ENCODE measurements around the gene GTF2B.
"Not testable (repeated sequence)": the region's sequence is repeated elsewhere in the genome, so short reads cannot be mapped to it uniquely, and the experiment has no call there.

The GTF2B gene

DNA sequence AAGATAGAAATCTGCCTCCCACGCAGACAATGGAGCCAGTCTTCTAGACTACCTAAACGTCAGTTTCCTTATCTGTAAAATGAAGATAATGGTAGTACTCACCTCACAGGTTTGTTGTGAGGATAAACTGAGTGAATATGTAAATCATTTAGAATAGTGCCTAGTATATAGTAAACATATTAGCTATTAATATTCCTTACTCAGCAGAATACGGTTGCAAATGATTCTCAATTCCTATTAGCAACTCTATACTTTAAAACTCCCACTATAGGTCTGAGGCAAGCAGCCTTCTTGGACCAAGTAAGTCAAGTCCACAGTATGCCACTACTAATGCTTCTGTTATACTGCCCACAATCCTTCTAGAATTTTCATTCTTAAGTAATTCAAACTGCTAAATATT is 5.4 kb downstream of the GTF2B start:
- DNase-seq (ENCODE audit: low read depth in 2 of 2, low spot score in 1 of 2) = no peak

DNA sequence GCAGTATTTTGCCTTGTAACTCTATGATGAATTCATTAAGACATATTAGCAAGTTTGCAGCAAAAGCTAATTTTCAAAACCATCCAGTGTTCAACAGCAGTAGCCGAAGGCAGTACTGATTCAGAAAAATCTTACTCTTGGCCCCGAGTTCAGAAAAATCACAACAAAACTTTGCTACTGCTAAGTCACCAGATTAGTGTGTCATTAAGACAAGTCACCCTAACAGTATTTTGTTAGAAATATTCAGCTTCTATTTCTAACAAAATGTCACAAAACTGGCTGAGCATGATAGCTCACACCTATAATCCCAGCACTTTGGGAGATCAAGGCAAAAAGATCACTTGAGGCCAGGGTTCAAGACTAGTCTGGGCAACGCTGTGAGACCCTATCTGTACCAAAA is 8.2 kb downstream of the GTF2B start:
- no peak for DNase-seq (ENCODE audit: low read depth in 2 of 2, low spot score in 1 of 2)

DNA sequence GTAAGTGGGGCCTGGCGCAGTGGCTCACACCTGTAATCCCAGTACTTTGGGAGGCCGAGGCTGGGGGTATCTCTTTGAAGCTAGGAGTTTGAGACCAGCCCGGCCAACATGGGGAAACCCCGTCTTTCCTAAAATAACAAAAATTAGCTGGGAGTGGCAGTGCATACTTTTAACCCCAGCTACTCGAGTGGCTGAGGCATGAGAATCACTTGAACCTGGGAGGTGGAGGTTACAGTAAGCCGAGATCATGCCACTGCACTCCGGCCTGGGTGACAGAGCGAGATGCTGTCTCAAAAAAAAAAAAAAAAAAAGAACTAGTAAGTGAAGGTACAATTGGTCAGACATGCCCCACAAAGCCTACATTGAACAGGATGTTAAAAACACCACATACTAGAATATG is 10.7 kb downstream of the GTF2B start:
- not testable (repeated sequence) for DNase-seq (ENCODE audit: low read depth in 2 of 2, low spot score in 1 of 2)

DNA sequence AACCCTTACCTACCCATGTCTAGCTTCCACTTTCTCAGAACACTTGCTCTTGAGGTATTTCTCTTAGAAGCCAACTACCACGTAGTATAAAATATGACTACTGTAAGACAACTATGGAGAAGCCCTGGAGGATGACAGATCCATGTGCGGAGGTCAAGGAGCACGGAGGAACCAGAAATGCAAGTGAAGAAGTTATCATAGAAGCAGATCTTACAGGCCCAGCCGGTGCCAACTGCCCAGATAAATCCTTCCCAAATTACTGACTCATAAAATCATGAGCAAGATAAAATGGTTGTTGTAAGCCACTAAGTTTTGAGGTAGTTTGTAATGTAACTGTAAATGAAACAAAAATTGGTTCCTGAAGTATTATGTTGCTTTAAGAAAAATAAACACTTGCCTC is 12.6 kb downstream of the GTF2B start:
- no peak for DNase-seq (ENCODE audit: low read depth in 2 of 2, low spot score in 1 of 2)

DNA sequence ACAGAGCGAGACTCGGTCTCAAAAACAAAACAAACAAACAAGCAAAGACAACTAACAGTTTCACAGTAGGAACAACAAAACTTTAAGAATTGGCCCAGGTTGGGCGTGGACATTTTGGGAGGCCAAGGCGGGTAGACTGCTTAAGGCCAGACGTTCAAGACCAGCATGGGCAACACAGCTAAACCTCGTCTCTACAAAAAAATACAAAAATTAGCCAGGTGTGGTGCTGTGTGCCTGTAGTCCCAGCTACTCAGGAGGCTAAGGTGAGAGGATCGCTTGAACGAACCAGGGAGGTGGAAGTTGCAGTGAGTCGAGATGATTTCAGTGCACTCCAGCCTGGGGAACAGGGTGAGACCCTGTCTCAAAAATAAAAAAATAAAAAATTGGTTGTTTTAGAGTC is 13.5 kb downstream of the GTF2B start:
- DNase-seq (ENCODE audit: low read depth in 2 of 2, low spot score in 1 of 2) = no peak

DNA sequence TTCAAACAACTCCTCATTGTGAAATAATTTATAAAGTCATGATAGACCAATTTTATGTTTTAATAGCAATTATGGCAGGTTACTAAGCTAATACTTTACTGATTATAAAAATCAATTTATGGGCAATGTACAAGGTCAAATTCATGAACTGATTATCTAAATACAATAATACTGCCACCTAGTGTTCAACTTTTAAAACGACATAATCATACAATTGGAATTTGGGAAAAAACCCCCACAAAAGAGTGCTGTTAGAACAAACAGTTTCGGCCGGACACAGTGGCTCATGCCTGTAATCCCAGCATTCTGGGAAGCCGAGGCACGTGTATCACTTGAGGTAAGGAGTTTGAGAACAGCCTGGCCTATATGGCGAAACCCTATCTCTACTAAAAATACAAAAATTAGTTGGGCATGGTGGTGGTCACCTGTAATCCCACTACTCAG is 14.0 kb downstream of the GTF2B start:
- DNase-seq (ENCODE audit: low read depth in 2 of 2, low spot score in 1 of 2) = no peak

DNA sequence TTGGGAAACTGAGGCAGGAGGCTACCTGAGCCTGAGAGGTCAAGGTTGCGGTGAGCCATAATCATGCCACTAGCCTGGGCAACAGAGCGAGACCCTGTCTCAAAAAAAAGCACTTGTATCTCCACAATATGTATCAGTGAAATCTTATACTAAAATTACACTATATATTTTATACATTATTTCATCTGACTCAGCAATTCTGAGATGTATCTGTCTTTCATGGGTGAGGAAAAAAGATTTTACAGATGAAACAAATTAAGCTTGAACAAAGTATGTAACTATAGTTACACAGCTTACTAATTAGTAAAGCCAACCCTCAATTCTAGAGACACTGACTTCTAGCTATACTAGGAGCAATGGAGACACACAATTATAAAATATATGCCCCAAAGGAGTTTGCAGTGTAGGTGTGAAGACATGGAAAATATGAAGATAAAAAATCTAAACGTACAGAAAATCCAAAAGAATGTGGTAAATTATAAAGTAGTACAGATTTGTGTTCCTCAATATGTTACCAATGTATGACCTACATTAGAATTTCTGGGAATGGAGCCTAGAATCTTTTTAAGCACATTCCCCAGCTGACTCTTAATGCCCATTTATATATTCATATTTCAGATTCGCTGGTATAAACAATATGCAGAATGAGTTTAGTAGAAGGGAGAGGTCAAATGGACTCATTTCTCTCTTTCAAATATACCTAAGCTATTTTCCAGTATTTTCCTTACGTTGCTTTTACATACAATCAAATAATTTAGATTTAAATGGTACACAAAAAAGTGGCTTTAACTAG is 14.6 kb downstream of the GTF2B start:
- no peak for DNase-seq (ENCODE audit: low read depth in 2 of 2, low spot score in 1 of 2)

DNA sequence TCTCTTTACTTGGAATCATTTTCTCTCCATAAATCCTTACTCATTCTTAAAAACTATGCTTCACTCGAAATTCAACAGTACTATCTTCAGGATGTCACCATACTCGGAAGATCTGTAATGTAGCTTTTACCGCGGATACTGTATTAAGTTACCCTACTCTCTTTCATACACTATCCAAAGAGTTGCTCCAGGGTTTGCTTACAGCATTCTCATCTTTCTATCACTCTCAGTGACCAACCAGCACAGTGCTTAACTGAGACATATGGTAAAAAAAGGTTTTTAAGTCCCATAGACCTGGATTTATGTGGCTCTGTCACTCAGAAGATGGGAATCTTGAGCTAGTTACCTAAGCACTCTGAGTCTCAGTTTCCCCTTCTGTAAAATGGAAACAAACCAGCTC is 15.8 kb downstream of the GTF2B start:
- no peak for DNase-seq (ENCODE audit: low read depth in 2 of 2, low spot score in 1 of 2)

DNA sequence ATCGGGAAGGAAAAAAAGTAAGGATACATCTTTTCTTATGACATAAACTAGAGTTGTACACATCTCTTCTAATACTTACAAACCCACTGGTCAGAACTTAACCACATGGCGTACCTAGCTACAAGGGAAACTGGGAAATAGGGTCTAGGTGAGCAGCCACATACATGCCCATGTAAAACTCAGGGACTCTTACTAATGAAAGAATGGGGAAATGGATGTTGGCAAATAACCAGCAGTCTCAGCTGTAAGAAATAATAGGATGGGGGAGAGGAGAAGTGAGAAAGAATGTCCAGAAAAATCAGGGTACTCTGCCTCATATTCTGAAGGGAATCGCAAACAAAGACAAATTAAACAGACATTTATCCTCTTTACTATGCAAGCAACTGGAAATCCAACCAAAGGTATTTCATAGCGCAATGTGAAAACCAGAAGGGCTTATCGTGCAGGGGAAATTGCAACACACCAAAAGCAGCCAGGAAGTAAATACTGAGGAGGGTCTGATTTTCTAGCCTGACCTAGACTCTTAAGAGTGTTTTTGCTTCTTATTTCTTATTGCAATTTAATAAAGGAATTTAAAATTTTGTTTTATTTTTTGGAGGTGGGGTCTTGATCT is 17.5 kb downstream of the GTF2B start:
- DNase-seq (ENCODE audit: low read depth in 2 of 2, low spot score in 1 of 2) = no peak

DNA sequence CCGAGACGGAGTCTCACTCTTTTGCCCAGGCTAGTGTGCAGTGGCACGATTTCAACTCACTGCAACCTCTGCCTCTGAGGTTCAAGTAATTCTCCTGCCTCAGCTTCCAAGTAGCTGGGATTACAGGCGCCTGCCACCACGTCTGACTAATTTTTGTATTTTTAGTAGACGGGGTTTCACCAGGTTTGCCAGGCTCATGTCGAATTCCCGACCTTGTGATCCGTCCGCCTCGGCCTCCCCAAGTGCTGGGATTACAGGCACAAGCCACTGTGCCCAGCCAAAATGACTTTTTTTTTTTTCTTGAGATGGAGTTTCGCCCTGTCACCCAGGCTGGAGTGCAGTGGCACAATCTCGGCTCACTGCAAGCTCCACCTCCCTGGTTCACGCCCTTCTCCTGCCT is 21.7 kb downstream of the GTF2B start:
- not testable (repeated sequence) for DNase-seq (ENCODE audit: low read depth in 2 of 2, low spot score in 1 of 2)

DNA sequence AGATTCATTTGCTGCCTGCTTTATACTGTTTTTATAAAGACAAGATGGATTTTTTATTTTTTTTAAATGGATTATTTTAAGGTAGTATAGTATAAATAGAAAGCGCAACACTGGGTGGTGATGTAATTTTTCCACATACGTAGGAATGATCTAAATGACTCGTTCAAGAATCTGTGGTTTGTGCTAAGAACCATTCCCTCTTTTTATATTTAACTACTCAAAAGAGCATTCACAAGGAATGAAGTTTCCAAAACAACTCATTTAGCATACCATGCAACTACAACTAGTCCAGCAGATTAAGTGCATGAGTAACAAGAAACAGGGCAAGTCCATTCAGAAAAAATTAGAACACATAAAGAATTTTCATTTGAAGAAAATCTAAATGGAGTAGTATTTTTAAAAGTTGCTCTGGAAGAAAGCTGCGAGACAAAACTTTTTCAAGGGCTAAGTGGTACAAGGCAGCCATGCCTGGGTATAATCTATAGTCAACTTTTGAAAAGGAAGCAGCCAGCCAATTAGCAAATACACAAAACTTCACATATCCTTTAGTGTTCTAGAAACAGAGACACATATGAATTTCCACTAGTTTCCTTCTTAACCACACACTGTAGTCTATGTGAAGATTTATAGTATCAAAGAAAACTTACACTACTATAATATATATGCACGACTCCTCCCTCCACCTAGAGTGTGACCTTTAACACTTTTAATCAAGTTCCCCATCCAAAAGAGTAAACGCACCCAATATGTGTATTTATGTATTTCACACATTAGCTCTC is 23.4 kb downstream of the GTF2B start:
- DNase-seq (ENCODE audit: low read depth in 2 of 2, low spot score in 1 of 2) = no peak

DNA sequence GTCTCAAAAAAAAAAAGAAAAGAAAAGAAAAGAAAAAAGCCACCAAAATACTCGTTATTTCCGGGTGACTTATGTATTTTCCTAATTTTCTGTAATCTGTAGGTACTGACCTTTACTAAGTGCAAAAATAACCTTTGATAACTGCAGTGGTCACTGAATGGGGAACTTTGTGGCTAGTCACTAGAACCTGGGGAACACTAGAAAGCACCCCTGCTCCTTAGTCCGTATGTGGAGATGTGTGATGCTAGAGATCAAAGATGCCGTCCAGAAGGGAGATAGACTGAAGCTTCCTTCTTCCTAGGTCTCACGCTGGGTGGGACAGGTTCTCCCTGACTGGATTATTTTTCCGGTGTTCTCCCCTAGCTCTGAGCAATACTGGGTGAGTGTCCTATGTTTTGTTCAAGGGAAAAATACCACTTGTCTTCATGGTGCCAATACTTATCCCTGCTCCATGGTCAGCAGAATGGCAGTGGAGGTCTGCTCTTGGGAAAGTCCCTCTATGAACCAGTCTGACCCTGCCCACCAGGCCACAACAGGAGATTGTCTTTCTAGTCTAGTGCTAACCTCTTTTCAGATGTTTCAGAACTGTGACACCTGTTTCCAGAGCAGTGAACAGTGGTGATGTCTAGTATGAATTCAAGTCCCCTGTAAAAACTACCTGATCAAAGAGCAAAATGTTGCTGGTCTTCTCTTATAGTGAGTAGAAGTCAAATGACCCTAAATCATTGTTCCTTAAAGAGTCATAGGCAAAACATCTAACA is 39.9 kb downstream of the GTF2B start:
- DNase-seq (ENCODE audit: low read depth in 2 of 2, low spot score in 1 of 2) = no peak

DNA sequence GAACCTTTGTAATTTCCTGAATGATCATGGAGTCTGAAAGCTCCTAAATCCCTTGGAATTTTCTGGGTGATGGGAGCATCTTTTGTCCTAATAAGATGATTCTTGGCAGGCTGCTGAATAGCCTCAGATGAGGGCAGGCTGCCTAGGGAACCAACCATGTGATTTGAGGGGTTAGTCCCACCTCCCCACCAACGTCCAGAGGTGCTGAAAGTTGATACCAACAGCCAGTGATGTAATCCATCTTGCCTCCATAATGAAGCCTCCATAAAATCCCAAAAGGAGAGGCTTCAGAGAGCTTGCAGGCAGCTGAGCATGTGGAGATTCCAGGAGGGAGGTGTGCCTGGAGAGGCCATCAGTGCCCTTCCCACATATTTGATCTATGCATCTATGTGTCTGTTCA is 43.7 kb downstream of the GTF2B start:
- DNase-seq (ENCODE audit: low read depth in 2 of 2, low spot score in 1 of 2) = no peak

DNA sequence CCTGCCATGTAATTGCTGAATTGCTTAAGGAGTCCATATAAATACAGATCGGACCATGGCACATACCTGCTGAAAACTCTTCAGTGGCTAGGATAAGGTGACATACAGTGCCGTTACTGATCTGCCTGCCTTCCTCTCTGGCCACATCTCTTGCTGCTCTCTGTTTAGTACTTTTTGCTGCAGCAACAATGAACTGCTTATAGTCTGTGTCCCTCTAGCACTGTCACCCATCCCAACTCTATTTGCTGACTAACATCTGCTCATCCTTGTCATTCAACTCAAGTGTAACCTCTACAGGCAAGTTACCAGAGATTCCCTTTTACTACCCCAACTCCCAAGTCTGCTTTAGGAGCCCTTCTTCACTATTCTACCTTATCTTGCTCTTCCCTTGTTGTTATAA is 65.6 kb downstream of the GTF2B start:
- no peak for DNase-seq (ENCODE audit: low read depth in 2 of 2, low spot score in 1 of 2)

DNA sequence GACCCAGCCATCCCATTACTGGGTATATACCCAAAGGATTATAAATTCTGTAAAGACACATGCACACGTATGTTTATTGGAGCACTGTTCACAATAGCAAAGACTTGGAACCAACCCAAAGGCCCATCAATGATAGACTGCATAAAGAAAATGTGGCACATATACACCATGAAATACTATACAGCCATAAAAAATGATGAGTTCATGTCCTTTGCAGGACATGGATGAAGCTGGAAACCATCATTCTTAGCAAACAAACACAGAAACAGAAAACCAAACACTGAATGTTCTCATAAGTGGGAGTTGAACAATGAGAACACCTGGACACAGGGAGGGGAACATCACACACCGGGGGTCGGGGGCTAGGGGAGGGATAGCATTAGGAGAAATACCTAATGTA is 71.7 kb downstream of the GTF2B start:
- not testable (repeated sequence) for DNase-seq (ENCODE audit: low read depth in 2 of 2, low spot score in 1 of 2)

DNA sequence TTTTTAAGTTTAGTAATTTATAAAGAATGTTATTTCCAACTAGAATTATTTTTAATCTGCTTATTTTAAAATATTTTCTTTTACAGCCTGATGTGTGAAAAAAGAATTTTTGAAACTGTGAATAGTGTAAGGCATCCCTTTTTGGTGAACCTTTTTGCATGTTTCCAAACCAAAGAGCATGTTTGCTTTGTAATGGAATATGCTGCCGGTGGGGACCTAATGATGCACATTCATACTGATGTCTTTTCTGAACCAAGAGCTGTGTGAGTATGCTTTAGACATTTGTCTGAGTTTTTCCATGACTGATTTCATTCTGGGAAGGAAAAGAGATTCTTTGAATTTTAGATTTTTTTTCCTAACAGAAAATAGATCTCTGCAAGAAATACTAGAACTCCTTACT is 77.9 kb downstream of the GTF2B start:
- DNase-seq (ENCODE audit: low read depth in 2 of 2, low spot score in 1 of 2) = no peak

DNA sequence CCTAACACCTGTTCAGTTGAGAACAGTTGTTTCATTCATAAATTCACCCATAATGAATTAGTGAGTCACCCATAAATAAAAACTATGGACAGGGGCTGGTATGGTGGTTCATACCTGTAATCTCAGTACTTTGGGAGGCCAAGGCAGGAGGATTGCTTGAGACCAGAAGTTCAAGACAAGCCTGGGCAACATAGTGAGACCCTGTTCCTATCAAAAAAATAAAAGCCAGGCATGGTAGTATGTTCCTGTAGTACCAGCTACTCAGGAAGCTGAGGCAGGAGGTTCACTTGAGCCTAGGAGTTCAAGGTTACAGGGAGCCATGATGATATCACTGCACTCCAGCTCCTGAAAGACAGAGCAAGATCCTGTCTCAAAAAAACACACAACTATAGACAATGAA is 79.0 kb downstream of the GTF2B start:
- DNase-seq (ENCODE audit: low read depth in 2 of 2, low spot score in 1 of 2) = no peak

DNA sequence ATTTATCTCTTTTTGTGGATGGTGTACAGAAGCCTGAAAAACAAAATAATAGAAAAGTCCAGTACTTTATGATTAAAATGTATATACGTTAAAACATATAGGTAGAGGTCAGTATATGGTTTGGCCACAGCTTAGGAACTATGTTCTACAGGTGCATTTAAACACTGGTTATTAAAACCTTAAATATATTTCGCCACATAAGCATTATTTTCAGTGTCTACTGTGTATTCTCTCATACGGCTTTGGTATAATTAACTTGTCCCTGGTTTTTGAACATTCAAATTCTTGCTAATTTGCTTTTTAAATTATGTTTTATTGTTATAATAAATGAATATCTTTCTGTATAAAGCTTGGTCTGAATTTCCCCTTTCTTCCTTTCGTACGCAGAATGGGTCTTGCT is 87.9 kb downstream of the GTF2B start:
- no peak for DNase-seq (ENCODE audit: low read depth in 2 of 2, low spot score in 1 of 2)

DNA sequence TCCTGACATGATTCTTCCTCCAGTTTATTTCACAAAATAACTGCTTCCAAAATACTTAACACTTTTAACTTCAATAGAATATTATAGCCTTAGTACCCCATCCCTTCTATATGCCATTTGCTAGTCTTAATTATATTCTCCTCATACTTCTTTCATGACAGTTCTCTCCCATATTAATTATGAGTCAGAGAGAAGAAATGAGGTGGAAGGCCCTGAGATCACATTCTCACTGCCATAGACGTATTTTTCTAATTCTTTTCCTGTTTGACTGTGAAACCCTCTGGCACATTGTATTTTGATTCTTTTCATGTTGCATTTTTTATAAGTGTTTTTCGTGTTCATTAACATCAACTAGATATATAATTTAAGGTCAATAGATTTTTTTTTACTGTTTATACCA is 88.4 kb downstream of the GTF2B start:
- no peak for DNase-seq (ENCODE audit: low read depth in 2 of 2, low spot score in 1 of 2)
